GM23248 (cell line): ENCODE results near the gene ACADS. TPM values are rescaled to one million over a fixed set of nuclear protein-coding genes. Genes with fewer than 3 reads are reported as not detected.

Source experiments
- DNase-seq: peaks from one replicate; pipeline ENCODE4 v3.0.0-alpha.2; 2015
- H2AFZ ChIP-seq: fragments of 200-600 bp; sonication (generic); 2 replicates; pipeline ENCODE4 v1.6.1; 2016; ENCODE audit warnings: antibody characterized with exemption
- H3F3A ChIP-seq: fragments of 200-600 bp; sonication (generic); 2 replicates; pipeline ENCODE4 v1.6.1; 2016; ENCODE audit warnings: mild to moderate bottlenecking, antibody characterized with exemption, mixed run types; ENCODE audit not compliant: insufficient read depth
- H3K27ac ChIP-seq: fragments of 200-600 bp; sonication (generic); 2 replicates; pipeline ENCODE4 v1.5.1; 2016; ENCODE audit warnings: mild to moderate bottlenecking
- H3K27me3 ChIP-seq: fragments of 200-600 bp; sonication (generic); replicated peaks from 2 replicates; pipeline ENCODE4 v1.6.1; 2016; ENCODE audit warnings: mild to moderate bottlenecking; ENCODE audit not compliant: insufficient read depth
- H3K36me3 ChIP-seq: fragments of 200-600 bp; sonication (generic); 2 replicates; pipeline ENCODE4 v1.6.1; 2016; ENCODE audit warnings: low read depth, mild to moderate bottlenecking
- H3K4me1 ChIP-seq: fragments of 200-600 bp; sonication (generic); 2 replicates; pipeline ENCODE4 v1.6.1; 2016; ENCODE audit warnings: mild to moderate bottlenecking; ENCODE audit not compliant: insufficient read depth
- H3K4me2 ChIP-seq: fragments of 200-600 bp; sonication (generic); one replicate; pipeline ENCODE4 v1.6.1; 2016; ENCODE audit warnings: mild to moderate bottlenecking; ENCODE audit not compliant: unreplicated experiment
- H3K4me3 ChIP-seq: fragments of 200-600 bp; sonication (generic); 2 replicates; pipeline ENCODE4 v1.5.1; 2016; ENCODE audit warnings: mild to moderate bottlenecking
- H3K79me2 ChIP-seq: fragments of 200-600 bp; sonication (generic); 2 replicates; pipeline ENCODE4 v1.6.1; 2016; ENCODE audit warnings: mild to moderate bottlenecking; ENCODE audit not compliant: insufficient read depth
- H3K9ac ChIP-seq: fragments of 200-600 bp; sonication (generic); 2 replicates; pipeline ENCODE4 v1.6.1; 2016; ENCODE audit warnings: mild to moderate bottlenecking
- H3K9me2 ChIP-seq: fragments of 200-600 bp; sonication (generic); 2 replicates; pipeline ENCODE4 v1.6.1; 2016; ENCODE audit warnings: mixed run types, mild to moderate bottlenecking, moderate library complexity; ENCODE audit not compliant: insufficient read depth
- H3K9me3 ChIP-seq: fragments of 200-600 bp; sonication (generic); one replicate; pipeline ENCODE4 v1.6.1; 2017; ENCODE audit warnings: low read depth
- H4K20me1 ChIP-seq: fragments of 200-600 bp; sonication (generic); 2 replicates; pipeline ENCODE4 v1.6.0; 2016; ENCODE audit not compliant: insufficient read depth
- EZH2 ChIP-seq: fragments of 200-600 bp; sonication (generic); IDR thresholded peaks from 2 replicates; pipeline ENCODE4 v1.6.1; 2018; ENCODE audit warnings: antibody characterized with exemption, mild to moderate bottlenecking; ENCODE audit not compliant: insufficient read depth, poor library complexity, severe bottlenecking
- EZH2phosphoT487 ChIP-seq: fragments of 200-600 bp; sonication (generic); IDR thresholded peaks from 2 replicates; pipeline ENCODE4 v1.6.1; 2018; ENCODE audit warnings: antibody characterized with exemption, moderate library complexity, mild to moderate bottlenecking, low read depth; ENCODE audit not compliant: insufficient read depth
- WGBS, 2 experiments: methylation state at CpG; one replicate each; pipeline ENCODE4 v1.1.6; 2015 to 2017; ENCODE audit warnings: low lambda C conversion rate in 2 of 2, low coverage in 1 of 2; ENCODE audit errors: missing lambda C conversion rate in 2 of 2; 5-methylcytosine and 5-hydroxymethylcytosine counted together
- in situ Hi-C: fragments of 300-500 bp; cut with MboI; formaldehyde crosslinking; loops from 2 replicates; pipeline ENCODE4 v1.15.0; 2020
- polyA plus RNA-seq: library from polyadenylated mRNA; unstranded; fragments of >200 nt; fragmentation: Nextera tagmentation; extraction: Ambion mirVana; gene quantifications from 2 replicates; pipeline ENCODE4 v1.2.1, GENCODE V29; 2016
- total RNA-seq: library from RNA; depleted of rRNA; stranded (reverse); fragments of >200 nt; shearing (Covaris generic); gene quantifications from 2 replicates; pipeline ENCODE4 v1.2.3, GENCODE V29; 2014

Gene ACADS
- total and polyA plus RNA-seq, 2 experiments from 2014 or later = 10.5 to 14.5 TPM

DNA sequence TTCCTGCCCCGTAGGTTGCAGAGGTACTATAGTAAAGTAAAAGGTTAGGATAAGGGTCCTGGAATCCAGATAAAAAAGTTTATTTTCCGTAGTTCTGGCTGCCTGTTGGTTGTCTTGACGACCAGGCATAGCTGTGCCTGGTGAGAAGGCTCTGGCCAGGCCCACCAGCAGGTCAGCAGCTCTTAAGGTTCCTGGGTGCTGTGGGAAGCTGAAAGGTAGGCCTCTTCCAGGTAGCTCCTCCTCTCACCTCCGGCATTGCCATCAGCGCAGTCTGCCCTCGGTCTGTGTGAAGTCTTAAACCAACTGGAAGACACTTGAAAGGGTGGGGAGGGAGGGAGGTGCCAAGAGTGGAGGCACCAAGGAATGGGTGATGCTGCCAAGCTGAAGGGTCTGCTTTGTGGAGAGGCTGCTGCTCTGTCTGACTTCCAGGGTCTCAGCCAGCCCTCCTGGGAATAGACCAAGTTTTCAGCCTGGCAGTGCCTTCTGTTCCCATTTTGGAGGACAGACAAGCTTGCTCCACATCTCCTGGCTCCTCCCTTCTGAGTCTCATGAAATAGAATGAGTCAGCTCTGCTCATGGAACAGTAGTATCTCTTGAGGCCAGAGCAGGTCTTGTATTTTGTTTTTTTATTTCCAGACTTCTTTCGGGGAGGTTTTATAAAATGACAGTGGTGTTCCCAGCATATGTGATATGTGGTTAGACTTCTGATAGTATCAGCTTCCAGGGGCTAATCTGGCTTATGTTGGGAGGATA is 5.2 kb upstream of the ACADS start:
- Histone ChIP-seq H3K27me3 (no peaks in the 10 kb centered on the region), H3K4me2 (peak overlapping the region; percentile 14), H3K9ac (0 out of 2 replicates have a peak overlapping the region, but pooled peaks have one; percentile 8), H3K27ac (peak overlapping the region; percentile 27), H3K36me3 (peaks cover 26% of the 10 kb centered on the region), H4K20me1 (no peaks in the 10 kb centered on the region), H3K79me2 (0 out of 2 replicates have a peak, but pooled peaks cover 8% of the 10 kb centered on the region), H3K4me1 (peaks cover 4% of the 10 kb centered on the region; the same call in 1 of the 2 replicates), H3K9me3 (no peaks in the 10 kb centered on the region), H2AFZ (no peak overlapping the region), H3F3A (peaks cover 8% of the 10 kb centered on the region), H3K9me2 (no peaks in the 10 kb centered on the region), H3K4me3 (no peak overlapping the region)
- in situ Hi-C loops = no loop called here
- TF ChIP-seq EZH2phosphoT487 (no peak), EZH2 (no peak)
- peak; percentile 93 for DNase-seq
- 63 to 66% methylated on average over 7 of the region's 7 CpGs for WGBS, 2 experiments

DNA sequence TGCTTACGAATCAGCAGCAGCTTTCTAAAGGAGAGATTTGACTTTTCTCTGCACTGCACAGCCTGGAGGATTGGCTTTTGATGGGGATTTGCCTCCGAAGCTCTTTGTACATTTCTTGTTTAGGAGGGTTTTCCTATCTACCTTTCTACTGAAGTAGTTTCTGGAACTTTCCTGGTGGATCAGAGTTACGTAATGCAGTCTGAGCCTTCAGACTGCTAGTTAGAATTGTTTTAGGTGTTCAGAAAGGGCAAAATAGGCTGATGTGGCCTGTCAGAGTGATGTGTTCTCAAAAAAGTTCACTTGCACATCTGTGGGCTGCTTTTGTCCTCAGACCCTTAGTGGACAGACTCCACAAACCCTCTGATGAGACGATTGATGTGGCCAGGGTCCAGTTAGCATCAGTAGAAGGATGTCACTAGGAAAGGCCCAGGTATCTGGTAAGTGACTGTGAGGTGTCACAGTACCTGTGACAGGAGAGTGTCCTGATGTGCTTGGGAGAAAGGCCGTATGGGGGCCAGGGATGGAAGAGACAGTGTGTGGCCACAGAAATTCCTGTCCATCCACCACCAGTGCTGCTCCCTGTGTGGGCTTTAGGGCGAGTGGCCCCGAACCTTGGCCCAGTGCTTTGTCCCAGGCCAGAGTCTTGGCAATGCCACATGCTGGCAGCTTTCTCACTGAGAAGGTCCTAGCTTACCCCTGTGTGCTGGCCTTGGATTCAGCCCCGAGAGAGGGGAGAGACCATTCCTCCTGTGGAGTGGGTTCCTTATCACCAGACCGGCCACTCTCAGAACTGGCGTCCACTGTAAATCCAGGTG is 4.4 kb upstream of the ACADS start:
- Histone ChIP-seq H3K4me1 (peaks cover 4% of the 10 kb centered on the region; the same call in 1 of the 2 replicates), H4K20me1 (no peaks in the 10 kb centered on the region), H2AFZ (no peak overlapping the region), H3K36me3 (peaks cover 26% of the 10 kb centered on the region), H3K27me3 (no peaks in the 10 kb centered on the region), H3K9ac (0 out of 2 replicates have a peak overlapping the region, but pooled peaks have one; percentile 8), H3K4me3 (no peak overlapping the region), H3K9me2 (no peaks in the 10 kb centered on the region), H3K4me2 (peak overlapping the region; percentile 14), H3K9me3 (no peaks in the 10 kb centered on the region), H3K79me2 (0 out of 2 replicates have a peak, but pooled peaks cover 1% of the 10 kb centered on the region), H3K27ac (peak overlapping the region; percentile 26), H3F3A (peaks cover 8% of the 10 kb centered on the region)
- in situ Hi-C loops = no loop called here
- TF ChIP-seq EZH2phosphoT487 = no peak
- no peak for TF ChIP-seq EZH2
- no peak for DNase-seq
- WGBS, 2 experiments = 73 to 75% methylated on average over 10 of the region's 10 CpGs

DNA sequence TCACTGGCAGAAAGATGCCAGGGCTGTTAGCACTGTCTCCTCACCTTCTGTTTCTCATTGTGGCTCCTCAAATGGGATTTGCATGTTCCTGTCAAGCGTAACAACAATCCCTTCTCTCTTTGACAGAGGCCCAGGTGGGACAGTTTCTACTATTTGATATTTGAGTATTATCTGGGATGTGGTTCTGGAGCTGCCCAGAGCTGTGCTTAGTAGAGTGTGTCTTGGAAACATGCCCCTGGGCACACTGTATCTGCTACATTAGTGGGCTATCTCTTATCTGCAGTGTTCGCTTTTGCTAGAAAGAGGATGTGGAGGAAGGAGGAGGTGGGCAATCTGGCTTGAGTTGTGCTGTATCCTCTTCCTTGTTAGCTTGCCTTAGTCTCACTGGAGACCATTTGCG is 3.8 kb upstream of the ACADS start:
- H3K9ac ChIP-seq = no peak overlapping the region
- H3K36me3 ChIP-seq = peaks cover 26% of the 10 kb centered on the region
- peaks cover 4% of the 10 kb centered on the region; the same call in 1 of the 2 replicates for H3K4me1 ChIP-seq
- DNase-seq = no peak
- H3K27ac ChIP-seq = no peak overlapping the region
- no peaks in the 10 kb centered on the region for H3K79me2 ChIP-seq
- no peaks in the 10 kb centered on the region for H3K9me3 ChIP-seq
- H3K9me2 ChIP-seq = no peaks in the 10 kb centered on the region
- H3K27me3 ChIP-seq = no peaks in the 10 kb centered on the region
- H3K4me3 ChIP-seq = no peak overlapping the region
- H4K20me1 ChIP-seq = no peaks in the 10 kb centered on the region
- 100% methylated on average over 3 of the region's 3 CpGs for WGBS, 2 experiments
- H3K4me2 ChIP-seq = no peak overlapping the region
- peaks cover 8% of the 10 kb centered on the region for H3F3A ChIP-seq
- TF ChIP-seq EZH2phosphoT487 = no peak
- no peak for TF ChIP-seq EZH2
- in situ Hi-C loops = no loop called here
- H2AFZ ChIP-seq = no peak overlapping the region

DNA sequence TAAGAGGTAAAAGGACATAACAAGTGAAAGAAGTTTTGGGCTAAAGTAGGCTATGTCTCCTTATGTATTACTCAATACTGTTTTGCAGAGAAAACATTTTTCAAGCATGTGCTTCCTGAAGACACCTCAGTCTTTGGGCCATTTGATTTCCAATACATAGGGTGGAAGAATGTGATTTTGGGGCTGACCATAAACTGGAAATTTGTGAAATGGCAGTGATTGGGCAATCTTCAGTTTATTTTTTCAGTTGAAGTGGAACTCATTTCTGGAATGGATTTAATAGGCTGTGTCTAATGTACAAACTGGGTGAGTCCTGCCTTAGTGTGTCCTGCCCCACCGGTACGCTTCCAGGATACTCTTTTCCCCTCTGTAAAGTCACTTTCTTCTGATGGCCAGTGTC is 2.8 kb upstream of the ACADS start:
- no peaks in the 10 kb centered on the region for H4K20me1 ChIP-seq
- no peaks in the 10 kb centered on the region for H3K79me2 ChIP-seq
- no peaks in the 10 kb centered on the region for H3K9me3 ChIP-seq
- no peaks in the 10 kb centered on the region for H3K9me2 ChIP-seq
- H3K27ac ChIP-seq = no peak overlapping the region
- no peaks in the 10 kb centered on the region for H3K27me3 ChIP-seq
- TF ChIP-seq EZH2 (no peak), EZH2phosphoT487 (no peak)
- H3K9ac ChIP-seq = no peak overlapping the region
- H3K4me2 ChIP-seq = no peak overlapping the region
- in situ Hi-C loops = no loop called here
- H3F3A ChIP-seq = peaks cover 8% of the 10 kb centered on the region
- DNase-seq = no peak
- no peak overlapping the region for H3K4me3 ChIP-seq
- H2AFZ ChIP-seq = no peak overlapping the region
- 94 to 97% methylated on average over 2 of the region's 2 CpGs for WGBS, 2 experiments
- peaks cover 4% of the 10 kb centered on the region; the same call in 1 of the 2 replicates for H3K4me1 ChIP-seq
- H3K36me3 ChIP-seq = peaks cover 25% of the 10 kb centered on the region
